Measurements from ENCODE around the gene SORCS2.

The SORCS2 gene

DNA sequence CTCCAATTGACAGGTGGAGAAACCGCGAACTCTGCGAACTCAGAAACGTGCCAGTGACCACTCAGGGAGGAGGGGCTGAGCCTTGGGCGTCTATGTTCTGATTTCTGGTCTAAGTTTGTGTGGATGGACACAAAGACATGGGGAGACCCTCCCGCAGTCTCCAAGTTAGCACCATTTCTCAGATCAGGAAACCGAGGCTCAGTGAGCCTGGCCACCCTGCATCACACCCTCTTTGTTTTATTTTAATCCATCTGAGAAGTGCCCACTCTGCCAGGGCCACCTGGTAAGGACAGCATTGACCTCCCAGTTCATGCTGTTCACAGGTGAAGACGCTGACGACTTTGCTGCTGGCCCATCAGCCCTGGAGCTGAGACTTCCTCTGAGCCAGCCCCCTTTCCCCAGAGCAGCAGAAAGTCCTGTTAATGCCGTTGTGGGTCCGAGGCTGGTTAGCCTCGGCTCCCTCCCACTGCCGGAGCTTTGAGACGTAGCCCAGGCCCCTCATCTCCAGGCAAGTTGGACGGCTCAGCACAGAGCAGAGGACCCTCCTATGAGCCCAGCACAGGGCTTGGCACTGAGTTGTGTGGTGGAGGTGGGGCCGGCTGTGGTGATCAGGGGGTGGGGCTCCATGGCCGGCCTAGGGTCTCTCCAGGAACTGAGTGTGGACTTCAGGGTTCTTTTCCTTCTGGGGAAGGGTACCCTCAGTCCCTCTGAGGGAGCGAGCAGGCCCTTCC lies 198.7 kb downstream of the SORCS2 start:
- no peak overlapping the region for H3K9ac ChIP-seq (ENCODE audit: low read depth, low read length)
- no peaks in the 10 kb centered on the region for H3K4me1 ChIP-seq (ENCODE audit: insufficient read depth, low read length)
- no peaks in the 10 kb centered on the region for H3K9me3 ChIP-seq (ENCODE audit: insufficient read depth, low read depth, low read length)
- no peaks in the 10 kb centered on the region for H3K36me3 ChIP-seq (ENCODE audit: insufficient read depth, low read length)
- H3K4me3 ChIP-seq (ENCODE audit: low read length): no peak overlapping the region
- H3K27ac ChIP-seq (ENCODE audit: low read depth, low read length): no peak overlapping the region
- 90% methylated on average over 18 of the region's 18 CpGs for WGBS
- no peaks in the 10 kb centered on the region for H3K27me3 ChIP-seq (ENCODE audit: insufficient read depth, low read length)

DNA sequence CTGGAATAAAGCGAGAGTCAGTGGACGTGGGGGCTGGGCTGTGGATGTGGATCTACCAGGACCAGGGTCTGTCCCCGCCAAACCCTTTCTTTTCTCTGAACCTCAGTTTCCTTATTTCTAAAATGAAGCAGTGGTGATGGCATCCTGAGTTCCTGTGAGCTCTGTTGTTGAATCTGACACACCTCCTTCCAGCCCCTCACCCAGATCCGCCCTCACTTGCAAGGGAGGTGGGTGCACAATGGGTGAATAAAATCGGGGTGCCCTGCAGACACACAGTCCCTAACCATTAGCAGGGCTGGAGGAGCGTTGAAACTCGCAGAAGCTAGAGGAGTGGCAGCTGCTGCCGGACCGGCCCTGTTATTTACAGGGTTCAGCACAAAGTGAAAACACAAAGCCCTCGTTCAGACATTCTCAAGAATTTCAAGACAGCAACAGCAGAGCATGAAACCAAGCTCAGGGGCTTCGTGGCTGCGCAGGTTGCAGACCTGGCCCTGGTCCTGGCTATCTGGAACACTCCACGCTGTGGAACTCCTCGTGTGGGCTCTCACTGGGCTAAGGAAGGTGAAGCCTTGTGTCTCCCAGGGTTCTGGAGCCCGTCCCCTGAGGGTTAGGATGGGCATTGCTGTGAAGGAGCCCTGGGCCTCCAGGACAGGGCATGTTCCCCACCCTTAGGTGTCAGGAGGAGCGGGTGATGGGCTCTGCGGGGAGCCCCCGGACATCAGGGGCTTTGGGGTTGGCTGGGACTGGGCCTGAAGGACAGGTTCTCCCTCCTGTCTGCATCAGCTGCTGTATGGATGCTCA lies 199.5 kb downstream of the SORCS2 start:
- Histone ChIP-seq H3K9ac (ENCODE audit: low read depth, low read length) (no peak overlapping the region), H3K4me1 (ENCODE audit: insufficient read depth, low read length) (no peaks in the 10 kb centered on the region), H3K36me3 (ENCODE audit: insufficient read depth, low read length) (no peaks in the 10 kb centered on the region), H3K4me3 (ENCODE audit: low read length) (no peak overlapping the region), H3K27me3 (ENCODE audit: insufficient read depth, low read length) (no peaks in the 10 kb centered on the region), H3K9me3 (ENCODE audit: insufficient read depth, low read depth, low read length) (no peaks in the 10 kb centered on the region), H3K27ac (ENCODE audit: low read depth, low read length) (no peak overlapping the region)
- WGBS: 91% methylated on average over 18 of the region's 18 CpGs

DNA sequence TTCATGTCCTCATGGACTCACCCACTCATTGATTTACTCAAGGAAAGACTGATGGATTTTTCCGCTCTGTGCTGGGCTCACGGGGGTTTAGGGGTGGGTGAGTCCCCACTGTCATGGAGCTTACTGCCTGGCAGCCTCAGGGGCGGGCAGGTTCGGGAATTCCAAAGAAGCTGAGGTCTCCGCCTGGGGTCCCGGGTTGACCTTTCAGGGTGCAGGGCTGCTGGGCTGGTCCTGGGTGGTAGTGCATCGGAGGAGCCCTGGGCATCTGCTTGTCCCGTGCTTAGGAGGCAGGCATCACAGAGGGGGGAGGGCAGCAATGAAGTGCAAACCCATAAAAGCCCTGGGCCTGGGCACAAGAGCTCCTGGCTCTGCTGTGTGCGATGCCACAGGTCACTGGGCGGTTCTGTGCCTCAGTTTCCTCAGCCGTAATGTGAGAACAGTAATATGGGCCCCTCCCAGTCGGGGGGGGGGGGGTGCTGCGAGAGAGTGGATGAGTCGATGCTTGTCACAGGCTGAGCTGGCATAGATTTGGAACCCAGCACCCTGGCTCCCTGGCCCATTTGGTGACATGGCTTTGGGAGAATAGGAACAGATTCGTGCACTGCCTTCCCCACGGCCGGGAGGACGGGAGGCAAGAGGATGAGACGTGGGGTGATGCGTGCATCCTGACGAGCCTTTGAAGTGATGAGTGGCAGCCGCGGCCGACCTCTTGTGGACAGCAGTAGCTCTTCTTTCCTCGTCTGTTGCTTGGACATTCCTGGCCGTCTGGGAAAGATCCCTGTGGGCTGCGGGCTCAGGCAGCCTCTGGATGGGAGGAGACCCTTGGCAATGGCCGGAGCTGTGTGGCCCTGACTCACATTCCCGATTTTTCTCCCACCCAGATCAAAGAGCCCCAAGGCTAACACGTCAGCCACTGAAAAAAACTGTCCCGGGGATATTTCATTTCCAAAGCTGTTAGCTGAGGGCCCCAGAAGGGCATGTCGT lies 200.4 kb downstream of the SORCS2 start:
- Histone ChIP-seq H3K36me3 (ENCODE audit: insufficient read depth, low read length) (no peaks in the 10 kb centered on the region), H3K27ac (ENCODE audit: low read depth, low read length) (no peak overlapping the region), H3K4me3 (ENCODE audit: low read length) (no peak overlapping the region), H3K27me3 (ENCODE audit: insufficient read depth, low read length) (no peaks in the 10 kb centered on the region), H3K4me1 (ENCODE audit: insufficient read depth, low read length) (no peaks in the 10 kb centered on the region), H3K9ac (ENCODE audit: low read depth, low read length) (no peak overlapping the region), H3K9me3 (ENCODE audit: insufficient read depth, low read depth, low read length) (no peaks in the 10 kb centered on the region)
- 80% methylated on average over 32 of the region's 32 CpGs for WGBS

DNA sequence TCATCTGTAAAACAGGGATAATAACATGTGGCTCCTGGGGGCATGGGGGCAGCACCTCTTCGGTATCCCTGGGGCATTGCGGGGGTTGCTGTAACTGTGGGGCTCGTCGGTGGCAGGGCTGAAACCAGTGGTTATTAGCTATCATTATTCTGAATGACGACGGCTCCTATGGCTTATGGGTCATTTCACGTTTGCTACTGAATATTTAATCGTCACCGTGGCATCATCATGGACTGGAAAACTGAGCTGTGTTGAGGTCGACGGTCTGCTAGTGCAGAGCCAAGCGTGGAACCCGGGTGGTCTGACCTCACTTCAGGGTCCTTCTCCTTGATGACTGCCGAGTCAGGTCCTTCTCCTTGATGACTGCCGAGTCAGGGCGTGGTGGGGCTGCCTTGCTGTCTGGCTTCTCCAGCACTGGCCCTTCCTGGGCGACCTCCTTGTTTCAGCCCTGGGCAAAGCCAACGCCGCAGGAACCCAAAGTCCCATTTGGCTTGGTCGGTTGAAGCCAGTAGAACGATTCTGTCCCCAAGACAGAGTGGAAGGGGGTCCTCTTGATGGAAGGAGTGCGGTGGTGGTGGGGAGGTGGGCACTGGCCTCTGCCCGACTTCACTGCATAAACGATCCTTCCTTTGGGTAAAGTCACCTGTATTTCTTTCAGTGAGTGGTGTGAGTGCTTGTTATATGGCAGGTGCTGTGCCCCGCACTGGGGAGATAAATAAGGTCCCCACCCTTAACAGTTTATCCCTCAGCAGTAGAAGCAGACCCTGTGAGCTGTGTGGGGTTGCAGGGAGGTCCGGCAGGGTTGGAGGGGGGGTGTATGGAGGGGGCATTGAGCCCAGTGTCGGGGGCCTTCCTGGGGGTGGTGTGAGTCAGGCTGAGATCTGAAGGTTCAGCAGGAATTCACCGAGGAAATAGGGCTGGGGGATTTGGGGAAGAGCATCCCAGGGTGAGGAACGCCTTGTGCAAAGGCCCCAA lies 201.6 kb downstream of the SORCS2 start:
- no peaks in the 10 kb centered on the region for H3K9me3 ChIP-seq (ENCODE audit: insufficient read depth, low read depth, low read length)
- no peaks in the 10 kb centered on the region for H3K36me3 ChIP-seq (ENCODE audit: insufficient read depth, low read length)
- H3K27me3 ChIP-seq (ENCODE audit: insufficient read depth, low read length): no peaks in the 10 kb centered on the region
- no peak overlapping the region for H3K4me3 ChIP-seq (ENCODE audit: low read length)
- WGBS: 84% methylated on average over 29 of the region's 29 CpGs
- no peak overlapping the region for H3K27ac ChIP-seq (ENCODE audit: low read depth, low read length)
- no peaks in the 10 kb centered on the region for H3K4me1 ChIP-seq (ENCODE audit: insufficient read depth, low read length)
- H3K9ac ChIP-seq (ENCODE audit: low read depth, low read length): no peak overlapping the region

DNA sequence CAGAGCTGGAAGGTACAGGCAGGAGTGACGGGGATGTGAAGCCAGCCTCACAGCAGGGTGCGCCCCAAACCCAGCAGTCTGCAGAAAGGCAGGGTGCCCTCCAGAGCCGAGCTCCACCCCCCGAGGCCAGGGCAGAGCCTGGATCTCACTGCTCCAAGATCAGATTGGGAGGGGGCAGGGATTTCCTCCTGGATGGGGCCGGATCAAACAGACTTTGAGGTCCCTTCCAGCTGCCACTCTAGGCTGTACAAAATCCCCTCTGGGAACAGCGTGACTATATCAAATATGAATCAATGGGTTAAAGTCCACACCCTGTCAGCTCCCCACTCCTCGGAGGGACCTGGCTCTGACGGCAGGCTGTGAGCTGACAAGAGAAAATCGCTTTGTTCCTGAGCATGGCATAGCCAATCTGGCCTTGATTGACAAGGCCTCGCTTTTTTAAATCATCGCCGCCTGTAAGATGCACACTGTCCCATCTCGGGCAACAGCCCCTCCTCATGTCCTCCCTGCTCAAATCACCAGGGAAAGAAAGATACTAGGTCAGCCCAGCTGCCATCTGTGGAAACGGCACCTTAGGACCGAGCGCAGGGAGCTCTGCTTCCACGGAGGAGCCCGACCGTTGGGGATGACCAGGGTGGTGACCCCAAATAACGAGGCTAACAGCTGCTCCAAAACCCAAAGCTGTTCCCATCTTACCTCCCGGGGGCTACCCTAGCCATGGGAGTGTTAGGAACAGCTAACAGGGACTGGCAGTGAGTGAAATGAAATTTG lies 202.5 kb downstream of the SORCS2 start:
- no peaks in the 10 kb centered on the region for H3K27me3 ChIP-seq (ENCODE audit: insufficient read depth, low read length)
- 93% methylated on average over 21 of the region's 21 CpGs for WGBS

DNA sequence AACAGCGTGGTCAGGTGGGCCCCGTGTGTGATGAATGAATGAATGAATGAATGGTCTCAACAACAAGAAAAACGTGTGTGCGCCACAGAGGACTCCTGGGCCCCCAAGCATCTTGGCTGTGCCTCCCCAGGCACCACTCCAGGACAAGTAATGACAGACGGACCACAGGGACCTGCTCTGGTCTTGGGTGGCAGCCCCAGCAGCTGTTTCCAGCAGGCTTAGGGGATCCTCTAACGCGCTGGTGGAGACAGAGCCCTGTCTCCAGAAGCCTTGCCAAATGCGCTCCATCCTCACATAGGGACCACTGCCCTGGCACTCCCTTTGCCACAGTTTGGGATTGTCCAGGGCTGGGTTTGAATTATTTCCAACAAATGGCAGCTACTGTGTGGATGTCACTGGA lies 203.3 kb downstream of the SORCS2 start:
- Histone ChIP-seq H3K9me3 (ENCODE audit: insufficient read depth, low read depth, low read length) (no peaks in the 10 kb centered on the region), H3K9ac (ENCODE audit: low read depth, low read length) (no peak overlapping the region), H3K4me3 (ENCODE audit: low read length) (no peak overlapping the region), H3K4me1 (ENCODE audit: insufficient read depth, low read length) (no peaks in the 10 kb centered on the region), H3K27me3 (ENCODE audit: insufficient read depth, low read length) (no peaks in the 10 kb centered on the region), H3K27ac (ENCODE audit: low read depth, low read length) (no peak overlapping the region), H3K36me3 (ENCODE audit: insufficient read depth, low read length) (no peaks in the 10 kb centered on the region)
- 94% methylated on average over 8 of the region's 8 CpGs for WGBS

More for the DNA sequence above, 202.5 kb downstream of the SORCS2 start:
- H3K36me3 ChIP-seq (ENCODE audit: insufficient read depth, low read length): no peaks in the 10 kb centered on the region
- no peak overlapping the region for H3K9ac ChIP-seq (ENCODE audit: low read depth, low read length)
- H3K4me3 ChIP-seq (ENCODE audit: low read length): no peak overlapping the region
- H3K9me3 ChIP-seq (ENCODE audit: insufficient read depth, low read depth, low read length): no peaks in the 10 kb centered on the region
- no peak overlapping the region for H3K27ac ChIP-seq (ENCODE audit: low read depth, low read length)
- H3K4me1 ChIP-seq (ENCODE audit: insufficient read depth, low read length): no peaks in the 10 kb centered on the region

DNA sequence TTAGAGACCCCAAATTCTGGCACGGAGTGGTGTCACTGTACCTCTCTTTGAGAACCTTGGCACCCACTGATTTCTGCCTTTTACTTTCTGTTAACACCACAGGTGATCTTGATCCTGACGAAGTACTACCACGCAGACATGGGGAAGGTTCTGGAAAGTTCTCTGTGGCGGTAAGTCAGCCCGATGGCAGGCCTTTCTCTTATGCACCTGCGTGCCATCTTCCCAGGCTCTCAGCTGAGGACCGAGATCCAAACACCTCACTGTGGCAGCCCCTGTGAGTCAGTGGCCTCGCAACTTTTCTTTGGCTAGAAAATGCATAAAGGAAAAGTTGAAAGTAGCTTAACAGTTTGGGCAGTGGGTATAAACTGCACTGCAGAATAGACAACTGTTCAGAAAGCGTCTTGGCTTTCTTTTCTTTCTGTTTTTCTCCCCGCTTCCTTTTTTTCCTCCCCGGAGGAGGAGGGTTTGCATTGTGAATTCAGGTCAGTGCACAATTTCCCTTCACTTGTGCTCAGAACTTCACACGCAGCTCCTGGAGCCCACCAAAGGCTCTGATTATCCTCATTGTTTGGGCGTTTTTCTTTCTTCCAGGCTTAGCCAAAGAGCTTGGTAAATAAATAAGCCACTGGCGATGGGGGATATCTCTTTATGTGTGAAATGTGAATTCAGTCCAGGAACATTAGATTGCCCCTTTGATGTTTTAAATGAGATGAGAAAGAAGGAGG lies 204.0 kb downstream of the SORCS2 start:
- 90% methylated on average over 14 of the region's 14 CpGs for WGBS
- H3K9ac ChIP-seq (ENCODE audit: low read depth, low read length): no peak overlapping the region
- no peak overlapping the region for H3K4me3 ChIP-seq (ENCODE audit: low read length)
- H3K36me3 ChIP-seq (ENCODE audit: insufficient read depth, low read length): no peaks in the 10 kb centered on the region
- no peaks in the 10 kb centered on the region for H3K9me3 ChIP-seq (ENCODE audit: insufficient read depth, low read depth, low read length)
- H3K4me1 ChIP-seq (ENCODE audit: insufficient read depth, low read length): no peaks in the 10 kb centered on the region
- no peaks in the 10 kb centered on the region for H3K27me3 ChIP-seq (ENCODE audit: insufficient read depth, low read length)
- H3K27ac ChIP-seq (ENCODE audit: low read depth, low read length): no peak overlapping the region

DNA sequence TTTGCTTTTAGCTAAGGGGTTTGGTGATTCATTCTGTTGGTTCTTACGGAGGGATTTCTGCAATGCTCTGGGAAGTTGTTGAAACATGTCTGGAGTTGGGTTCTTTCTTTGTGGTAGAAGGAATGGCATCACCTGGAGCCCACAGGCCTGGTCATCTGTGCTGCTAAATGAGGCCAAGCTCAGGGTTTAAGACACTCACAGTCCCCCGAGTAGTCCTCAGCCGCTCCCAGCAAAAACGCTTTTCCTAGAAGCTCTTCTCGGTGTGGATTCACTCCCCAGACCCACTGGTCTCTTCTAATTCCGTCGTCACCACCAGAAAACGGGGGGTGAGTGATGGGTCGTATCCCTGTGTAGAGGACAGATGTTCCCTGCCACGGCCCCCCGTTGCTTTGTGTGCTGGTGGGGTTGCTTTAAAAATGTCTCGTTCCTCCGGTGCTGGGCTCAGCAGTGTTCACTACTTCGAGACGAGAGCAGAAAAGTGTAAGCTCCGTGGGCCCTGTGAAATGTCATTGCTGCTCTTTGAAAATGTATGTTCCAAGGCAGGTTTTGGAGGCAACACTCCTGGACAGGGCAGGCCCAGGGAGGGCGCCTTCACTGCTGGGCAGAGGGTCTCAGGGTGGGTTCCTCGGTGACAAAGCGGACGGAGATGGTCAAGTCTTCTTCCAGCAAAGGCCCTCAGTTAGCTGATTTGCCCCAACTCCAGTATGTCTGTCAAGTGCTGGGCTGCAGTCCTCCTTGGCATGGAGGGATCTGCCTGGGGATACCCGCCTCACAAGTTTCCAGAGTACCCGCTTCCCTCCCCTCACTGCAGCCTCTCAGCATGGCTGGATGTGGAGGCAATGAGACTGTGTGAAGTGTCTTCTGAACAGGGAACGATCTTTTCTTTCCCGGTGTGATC lies 205.1 kb downstream of the SORCS2 start:
- no peaks in the 10 kb centered on the region for H3K36me3 ChIP-seq (ENCODE audit: insufficient read depth, low read length)
- WGBS: 89% methylated on average over 24 of the region's 24 CpGs
- H3K4me1 ChIP-seq (ENCODE audit: insufficient read depth, low read length): no peaks in the 10 kb centered on the region
- no peak overlapping the region for H3K27ac ChIP-seq (ENCODE audit: low read depth, low read length)
- H3K27me3 ChIP-seq (ENCODE audit: insufficient read depth, low read length): no peaks in the 10 kb centered on the region
- H3K9ac ChIP-seq (ENCODE audit: low read depth, low read length): no peak overlapping the region
- H3K4me3 ChIP-seq (ENCODE audit: low read length): no peak overlapping the region
- H3K9me3 ChIP-seq (ENCODE audit: insufficient read depth, low read depth, low read length): no peaks in the 10 kb centered on the region

DNA sequence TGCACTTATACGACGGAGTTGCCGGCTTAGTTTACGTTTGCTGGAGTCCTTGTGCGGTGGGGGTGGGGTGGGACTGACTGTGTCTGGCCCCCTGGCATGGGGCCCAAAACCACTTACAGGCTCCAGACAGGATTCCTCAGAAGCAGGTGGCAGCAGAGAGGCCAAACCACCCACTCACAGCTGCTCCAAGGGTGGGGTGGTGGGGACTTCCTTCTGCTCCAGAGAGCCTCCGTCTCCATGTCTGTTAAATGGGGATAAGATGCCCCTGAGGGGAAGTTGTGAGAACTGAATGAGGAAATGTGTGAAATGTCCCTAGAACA lies 205.7 kb downstream of the SORCS2 start:
- no peak overlapping the region for H3K9ac ChIP-seq (ENCODE audit: low read depth, low read length)
- no peak overlapping the region for H3K4me3 ChIP-seq (ENCODE audit: low read length)
- no peaks in the 10 kb centered on the region for H3K9me3 ChIP-seq (ENCODE audit: insufficient read depth, low read depth, low read length)

More for the DNA sequence above, 205.7 kb downstream of the SORCS2 start:
- Histone ChIP-seq H3K4me1 (ENCODE audit: insufficient read depth, low read length) (no peaks in the 10 kb centered on the region), H3K27ac (ENCODE audit: low read depth, low read length) (no peak overlapping the region), H3K36me3 (ENCODE audit: insufficient read depth, low read length) (no peaks in the 10 kb centered on the region), H3K27me3 (ENCODE audit: insufficient read depth, low read length) (no peaks in the 10 kb centered on the region; the same call in 1 of the 2 replicates)
- WGBS: 85% methylated on average over 6 of the region's 6 CpGs

Measured in HUES64 (cell line).